HG03558 (cell line): ENCODE data around the gene HPN.

ENCODE experiments used
- ATAC-seq: cut with Tn5 transposase; IDR thresholded peaks from one replicate; pipeline ENCODE4 v1.9.1; 2021; ENCODE audit warnings: moderate number of reproducible peaks; ENCODE audit not compliant: unreplicated experiment; ENCODE audit errors: extremely low read depth

The HPN gene

DNA sequence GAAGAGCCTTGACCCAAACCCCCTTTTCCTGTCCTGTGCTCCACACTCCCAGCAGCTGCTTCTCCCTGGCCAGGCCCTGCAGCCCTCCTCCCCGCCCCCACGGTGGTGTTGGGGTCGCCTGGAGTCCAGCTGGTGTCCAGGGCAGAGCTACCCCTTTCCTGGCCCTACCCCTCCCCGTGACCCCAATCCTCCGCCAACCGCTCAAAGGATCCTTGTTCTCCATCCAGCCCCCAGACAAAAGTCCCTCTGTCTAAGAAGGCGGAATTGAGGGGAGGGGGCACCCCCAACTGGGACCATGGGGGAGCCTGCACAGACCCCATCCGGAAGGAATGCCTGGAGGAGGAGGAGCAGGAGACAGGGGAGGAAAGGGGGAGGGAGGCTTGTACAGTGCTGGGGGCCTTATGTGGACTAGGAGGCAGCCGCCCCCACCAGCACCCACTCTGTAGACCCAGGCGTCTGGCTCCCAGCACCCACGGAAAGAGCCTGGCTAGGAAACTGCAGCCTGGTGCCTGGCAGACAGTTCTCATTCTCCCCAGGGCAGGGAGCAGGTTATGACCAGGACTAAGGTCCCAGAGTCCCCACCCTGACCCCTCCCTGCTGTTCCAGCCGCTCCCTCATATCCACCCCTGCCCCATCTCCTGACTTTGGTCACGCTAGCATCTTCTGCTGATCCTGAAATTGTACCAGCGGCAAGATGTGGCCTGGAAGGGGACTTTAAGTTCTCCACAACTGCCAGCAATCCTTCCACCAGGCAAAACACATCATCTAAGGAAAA lies 73.8 kb downstream of the HPN start, which contains the start of gene FXYD3:
FXYD3 (plus strand) TSS at position 647 of the 775 bp plus-strand sequence. CDS start 3,554 bp downstream, outside the sequence.
- no peak for ATAC-seq
